ENCODE measurements around the gene ZNF710.

- TF ChIP-seq CTCF (IDR thresholded peaks at IDR 0.05; ENCODE audit: extremely low read depth in 1 of 2, insufficient read depth in 1 of 2, low read depth in 1 of 2, low read length in 2 of 2) (no peak), EZH2 (IDR thresholded peaks at IDR 0.05; ENCODE audit: borderline replicate concordance, low read depth, low read length, severe bottlenecking) (no peak), MAX (IDR thresholded peaks at IDR 0.05; ENCODE audit: insufficient read depth, insufficient read length) (no peak), POLR2A (IDR thresholded peaks at IDR 0.05; ENCODE audit: low read depth, low read length) (no peak)
These were observed 5.9 kb downstream of the ZNF710 start for GRCh38 chr15:90007076-90007460.
